Activated CD4-positive, alpha-beta T cell treated with anti-CD3 and anti-CD28 coated beads for 4 hours (primary cell): ENCODE results near the gene GSG1L.

Source experiments
- DNase-seq, 2 donors: peaks; one replicate each; pipeline ENCODE4 v3.0.0-alpha.2; 2020

GSG1L gene

GRCh38 chr16:27840311-27841060 is 223.0 kb downstream of the GSG1L start:
- no peak for DNase-seq

GRCh38 chr16:27839419-27839818 is 224.1 kb downstream of the GSG1L start:
- DNase-seq, result no peak

- no peak for DNase-seq
Observed at GRCh38 chr16:27838536-27839175, 224.9 kb downstream of the GSG1L start.

GRCh38 chr16:27829975-27830374 is 233.5 kb downstream of the GSG1L start:
- DNase-seq, result no peak

- no peak for DNase-seq
Observed at GRCh38 chr16:27828671-27829070, 234.8 kb downstream of the GSG1L start.

- DNase-seq, result no peak
Observed at GRCh38 chr16:27827765-27828164, 235.7 kb downstream of the GSG1L start.

- DNase-seq, result no peak
Observed at GRCh38 chr16:27826893-27827289, 236.6 kb downstream of the GSG1L start.

GRCh38 chr16:27826081-27826892 is 237.2 kb downstream of the GSG1L start:
- no peak for DNase-seq

- DNase-seq, result no peak
Observed at GRCh38 chr16:27824786-27825185, 238.7 kb downstream of the GSG1L start.

- no peak for DNase-seq
Observed at GRCh38 chr16:27824006-27824405, 239.5 kb downstream of the GSG1L start.

GRCh38 chr16:27823421-27823820 is 240.1 kb downstream of the GSG1L start:
- no peak for DNase-seq

GRCh38 chr16:27822996-27823395 is 240.5 kb downstream of the GSG1L start:
- no peak for DNase-seq

GRCh38 chr16:27822529-27822928 is 241.0 kb downstream of the GSG1L start:
- DNase-seq, result no peak

GRCh38 chr16:27820646-27821345 is 242.7 kb downstream of the GSG1L start:
- DNase-seq, result no peak

GRCh38 chr16:27819881-27820610 is 243.5 kb downstream of the GSG1L start:
- DNase-seq, result no peak

GRCh38 chr16:27819356-27819755 is 244.2 kb downstream of the GSG1L start:
- no peak for DNase-seq

- no peak for DNase-seq
Observed at GRCh38 chr16:27818246-27818645, 245.3 kb downstream of the GSG1L start.

- DNase-seq, result no peak
Observed at GRCh38 chr16:27817038-27817437, 246.5 kb downstream of the GSG1L start.

- no peak for DNase-seq
Observed at GRCh38 chr16:27816561-27816960, 247.0 kb downstream of the GSG1L start.

GRCh38 chr16:27813591-27813990 is 249.9 kb downstream of the GSG1L start:
- no peak for DNase-seq

GRCh38 chr16:27811881-27812280 is 251.6 kb downstream of the GSG1L start:
- no peak for DNase-seq

GRCh38 chr16:27806986-27807385 is 256.5 kb downstream of the GSG1L start:
- no peak for DNase-seq
